DMS 273 (cell line): ENCODE measurements around the gene TMEM131.

Experiments
- DNase-seq: peaks from one replicate; lab custom pipeline; 2025; ENCODE audit not compliant: unreplicated experiment; lab: John Stamatoyannopoulos, UW

Gene TMEM131

DNA sequence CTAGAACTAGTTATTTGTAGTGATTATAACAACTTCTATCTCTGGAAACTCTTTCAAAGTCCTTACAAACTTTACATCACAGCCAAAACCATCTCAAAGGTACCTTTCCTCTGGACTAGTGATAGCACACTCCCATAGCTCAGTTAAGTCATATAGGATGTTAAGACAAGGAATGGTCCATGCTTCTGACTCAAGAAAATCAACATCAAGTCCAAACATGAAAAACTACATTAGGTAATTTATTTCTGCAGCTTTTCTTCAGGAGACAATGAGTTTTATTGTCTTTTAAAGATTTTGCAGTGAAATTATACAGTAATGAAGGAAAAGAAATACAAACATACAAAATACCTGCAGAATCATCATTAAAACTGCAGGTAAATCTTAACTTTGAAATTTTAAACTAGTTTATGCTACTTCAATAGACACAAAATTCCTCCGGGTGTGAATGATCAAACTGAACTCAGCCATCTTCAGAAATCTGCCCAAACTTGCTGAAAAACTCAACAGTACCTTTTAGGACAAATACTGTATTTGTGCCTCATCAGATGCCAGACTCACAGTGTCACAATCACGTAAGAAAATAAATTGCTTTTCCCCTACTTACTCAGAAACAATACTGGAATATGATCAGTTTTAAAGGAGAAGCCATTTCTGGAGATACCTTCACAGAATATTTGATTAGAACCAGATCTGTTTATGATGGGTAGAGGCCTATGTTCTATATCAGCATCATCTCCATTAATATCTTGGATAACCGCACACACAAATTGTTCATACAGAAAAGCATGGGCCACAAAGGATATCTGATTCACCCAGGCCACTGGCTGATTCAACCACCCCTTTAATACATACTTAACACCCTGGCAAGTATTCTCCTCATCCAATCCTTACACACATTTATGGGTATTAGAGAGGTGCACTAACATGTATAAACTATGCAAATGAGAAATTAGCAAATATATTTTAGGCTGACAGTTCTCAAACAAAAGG, 2.6 kb downstream of the TMEM131 start:
- peak; percentile 16 for DNase-seq

DNA sequence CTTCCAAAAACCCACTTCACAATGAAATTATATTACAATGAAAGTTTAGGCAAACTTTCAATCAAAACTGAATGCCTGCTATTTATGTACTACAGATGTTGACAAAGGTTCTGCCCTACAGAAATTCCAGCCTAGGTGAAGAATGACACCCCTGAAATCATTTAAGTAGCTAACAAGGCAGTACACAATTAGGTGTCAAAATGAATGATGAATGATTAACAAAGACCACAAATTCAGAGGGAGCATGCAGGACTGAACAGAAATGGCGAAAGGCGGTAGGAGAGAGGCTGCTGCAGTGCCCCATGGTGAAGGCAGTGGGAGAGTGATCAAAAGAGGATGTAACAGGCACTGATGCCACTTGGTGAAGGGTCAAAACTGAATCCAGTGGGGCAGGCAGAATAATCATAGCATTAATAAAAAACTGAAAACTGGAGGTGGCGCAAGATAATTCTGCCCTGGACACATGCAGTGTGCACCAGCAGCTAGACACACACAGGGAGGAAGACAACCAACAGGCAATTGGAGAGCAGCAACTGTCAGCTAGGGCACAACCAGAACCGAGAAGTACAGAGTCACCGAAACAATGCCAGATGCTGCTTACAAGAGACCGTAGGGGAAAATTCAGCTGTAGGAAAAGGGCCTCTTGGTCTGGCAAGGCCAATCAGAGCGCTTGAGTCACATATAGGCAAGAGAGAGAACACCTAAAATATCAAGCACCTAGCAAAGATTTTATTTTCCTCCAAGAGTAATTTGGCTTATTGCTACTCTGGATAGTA, 4.5 kb downstream of the TMEM131 start:
- DNase-seq = peak; percentile 14

GRCh38 chr2:97988722-97989121, 7.0 kb downstream of the TMEM131 start:
- DNase-seq = no peak

DNA sequence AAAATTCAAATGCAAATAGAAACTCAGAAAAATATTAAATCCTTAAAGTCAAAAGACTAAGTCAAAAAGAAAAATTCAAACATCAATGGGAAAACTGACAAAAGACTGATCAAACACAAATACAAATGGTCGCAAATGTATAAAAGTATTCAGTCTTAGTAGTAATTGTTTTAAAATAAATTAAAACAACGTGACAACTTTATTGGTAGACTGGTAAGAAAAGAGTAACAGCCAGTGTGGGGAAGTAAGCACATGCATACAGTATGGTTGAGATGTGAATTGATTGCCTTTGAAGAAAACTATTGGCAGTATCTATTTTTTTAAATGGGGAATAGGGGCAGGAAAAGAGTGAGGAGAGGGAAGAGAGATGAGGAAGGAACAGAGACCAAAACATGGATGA, 9.8 kb downstream of the TMEM131 start:
- DNase-seq = no peak

GRCh38 chr2:97983698-97984097, 12.1 kb downstream of the TMEM131 start:
- DNase-seq = no peak

- DNase-seq = no peak
Measured at GRCh38 chr2:97983134-97983533, 12.6 kb downstream of the TMEM131 start.

GRCh38 chr2:97982621-97983020, 13.1 kb downstream of the TMEM131 start:
- no peak for DNase-seq

DNA sequence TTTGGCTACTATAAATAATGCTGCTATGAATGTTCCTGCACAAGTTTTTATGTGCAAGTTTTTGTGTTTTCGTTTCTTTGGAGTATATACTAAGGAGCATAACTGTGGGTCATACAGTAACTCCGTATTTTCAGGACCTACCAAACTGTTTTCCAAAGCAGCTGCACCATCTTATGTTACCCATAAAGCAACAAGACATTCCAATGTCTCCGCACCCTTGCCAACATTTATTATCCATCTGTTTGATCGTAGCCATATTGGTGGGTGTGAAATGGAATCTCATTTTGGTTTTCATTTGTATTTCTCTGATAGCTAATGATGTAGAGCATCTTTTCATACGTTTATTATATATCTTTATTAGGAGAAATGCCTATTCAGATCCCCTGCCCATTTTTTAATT, 13.8 kb downstream of the TMEM131 start:
- DNase-seq = no peak

DNA sequence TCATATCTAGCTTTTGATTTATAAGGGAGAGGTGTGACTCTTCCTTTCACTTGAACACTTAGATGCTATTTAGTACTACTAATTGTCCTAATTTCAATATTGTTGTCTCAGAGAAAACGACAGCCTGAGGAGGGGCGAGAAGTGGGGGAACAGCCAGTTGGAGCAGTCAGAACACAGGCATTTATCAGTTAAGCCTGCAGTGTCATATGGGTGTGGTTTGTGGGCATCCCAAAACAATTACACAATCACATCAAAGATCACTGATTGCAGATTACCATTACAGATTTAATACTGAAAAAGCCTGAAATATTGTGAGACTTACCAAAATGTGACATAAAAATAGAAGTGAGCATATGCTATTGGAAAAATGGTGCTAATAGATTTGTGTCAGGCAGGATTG, 15.8 kb downstream of the TMEM131 start:
- no peak for DNase-seq

GRCh38 chr2:97974471-97974870, 21.3 kb downstream of the TMEM131 start:
- no peak for DNase-seq

- DNase-seq = no peak
Measured at GRCh38 chr2:97970293-97971060, 25.3 kb downstream of the TMEM131 start.

DNA sequence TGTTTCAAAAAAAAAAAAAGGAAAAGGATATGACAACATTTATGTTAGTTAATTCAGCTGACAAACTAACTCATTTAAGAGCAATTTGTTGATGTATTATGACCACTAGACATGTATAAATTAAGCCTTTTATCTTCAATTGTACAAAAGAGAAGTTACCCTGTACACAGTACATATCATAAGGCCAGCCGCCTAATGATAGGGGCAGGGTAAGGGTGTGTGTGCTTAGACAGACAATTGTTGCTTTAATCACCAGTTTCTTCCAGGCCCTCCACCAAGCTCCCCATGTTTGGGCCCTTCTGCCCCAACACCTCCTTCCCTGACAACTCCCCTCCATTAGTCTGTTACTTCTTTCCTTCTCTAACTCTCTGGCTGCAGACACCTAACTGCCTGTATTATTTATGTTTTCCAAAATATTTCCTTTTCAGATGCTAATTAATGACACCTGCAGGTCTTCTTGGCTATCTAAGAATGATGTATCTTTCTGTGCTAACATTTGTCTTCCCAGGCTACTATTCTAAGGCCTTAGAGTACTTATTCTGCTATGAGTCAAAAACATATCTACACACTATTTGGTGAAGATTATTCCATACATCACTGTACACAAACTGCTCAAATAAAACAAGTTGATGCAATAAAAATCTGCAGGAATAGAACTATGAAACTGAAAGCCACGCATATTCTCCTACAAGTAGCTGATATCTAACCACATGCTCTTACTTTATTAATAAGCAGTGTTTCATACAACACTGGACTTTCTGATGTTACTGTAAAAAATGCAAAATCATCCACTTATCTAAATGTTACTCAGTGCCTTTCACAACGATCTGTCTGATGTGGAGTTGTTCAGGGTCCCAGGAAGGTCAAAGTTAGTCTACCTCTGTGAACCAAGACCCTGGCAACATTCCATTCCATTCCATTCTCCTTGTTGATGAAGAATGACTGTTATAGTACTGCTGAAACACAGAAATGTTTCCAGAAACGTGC, 26.4 kb downstream of the TMEM131 start:
- DNase-seq = no peak

DNA sequence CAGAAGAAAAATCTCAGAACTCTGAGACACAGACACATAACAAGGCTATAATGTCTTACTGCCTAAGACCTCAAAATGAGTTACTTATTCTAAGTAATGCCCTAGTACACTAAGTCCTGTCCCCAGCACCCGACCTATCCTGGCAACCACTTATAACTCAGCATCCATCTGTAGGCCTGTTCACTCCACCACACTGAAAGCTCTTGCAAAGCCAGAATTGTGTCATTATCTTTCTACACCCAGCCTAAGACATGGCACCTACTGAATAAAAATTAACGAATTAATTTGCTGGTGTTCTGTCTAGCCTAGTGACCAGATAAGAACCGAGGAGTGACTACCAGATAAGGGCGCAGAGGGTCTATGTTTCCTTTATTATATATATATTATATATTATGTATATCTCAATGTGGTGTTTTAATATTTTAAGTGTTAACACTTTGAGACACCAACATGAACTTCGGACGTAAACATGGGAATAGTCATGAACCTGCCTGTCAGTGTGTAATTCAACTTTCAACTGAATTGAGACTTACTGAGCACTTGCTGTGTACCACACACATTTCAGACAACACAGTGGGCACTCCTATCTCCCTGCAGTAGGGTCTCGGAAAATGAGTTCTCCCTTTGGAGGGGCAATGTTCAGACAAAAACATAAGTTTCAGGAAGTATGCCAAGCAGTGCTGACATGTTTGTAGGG, 27.7 kb downstream of the TMEM131 start:
- DNase-seq = no peak

- no peak for DNase-seq
Measured at GRCh38 chr2:97967216-97967592, 28.5 kb downstream of the TMEM131 start.

- no peak for DNase-seq
Measured at GRCh38 chr2:97966545-97967215, 29.1 kb downstream of the TMEM131 start.

GRCh38 chr2:97965116-97965515, 30.6 kb downstream of the TMEM131 start:
- no peak for DNase-seq

- DNase-seq = no peak
Measured at GRCh38 chr2:97963880-97964279, 31.9 kb downstream of the TMEM131 start.

- DNase-seq = no peak
Measured at GRCh38 chr2:97963079-97963406, 32.7 kb downstream of the TMEM131 start.

DNA sequence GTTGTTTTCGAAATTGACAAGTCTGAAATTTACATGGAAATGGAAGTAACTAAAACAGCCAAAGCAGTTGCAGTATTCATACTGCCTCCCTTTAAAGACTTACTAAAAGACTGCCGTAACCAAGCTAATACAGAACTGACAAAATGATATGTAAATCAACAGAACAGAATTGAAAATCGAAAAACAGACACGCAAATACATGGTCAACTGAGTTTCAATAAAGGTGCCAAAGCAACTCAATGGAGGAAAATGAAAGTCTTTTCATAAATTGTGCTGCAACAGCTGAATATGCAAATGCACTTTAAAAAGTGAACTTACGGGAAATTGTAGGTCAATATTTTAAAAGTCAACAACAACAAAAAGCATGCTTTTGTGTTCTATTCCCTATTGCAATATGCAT, 34.2 kb downstream of the TMEM131 start:
- DNase-seq = no peak
